Smooth muscle cell (in vitro differentiated cells): ENCODE data around the gene SPPL3. TPM values are rescaled to one million over a fixed set of nuclear protein-coding genes. Genes with fewer than 3 reads are reported as not detected.

ENCODE experiments used
- DNase-seq: peaks from one replicate; lab custom pipeline; 2025; ENCODE audit not compliant: unreplicated experiment; lab: John Stamatoyannopoulos, UW
- H2AFZ ChIP-seq: fragments of 200-600 bp; sonication (generic); 2 replicates; pipeline ENCODE4 v1.6.0; 2016; ENCODE audit warnings: antibody characterized with exemption, low read depth, mild to moderate bottlenecking
- H3F3A ChIP-seq: fragments of 200-600 bp; sonication (generic); 2 replicates; pipeline ENCODE4 v1.6.0; 2017; ENCODE audit warnings: antibody characterized with exemption, low read depth
- H3K27ac ChIP-seq: fragments of 200-600 bp; sonication (generic); 2 replicates; pipeline ENCODE4 v1.5.1; 2016; ENCODE audit warnings: low read depth, mild to moderate bottlenecking
- H3K27me3 ChIP-seq: fragments of 200-600 bp; sonication (generic); 2 replicates; pipeline ENCODE4 v1.6.1; 2016; ENCODE audit warnings: low read depth, mild to moderate bottlenecking
- H3K36me3 ChIP-seq: fragments of 200-600 bp; sonication (generic); 2 replicates; pipeline ENCODE4 v1.5.1; 2016; ENCODE audit warnings: low read depth
- H3K4me1 ChIP-seq: fragments of 200-600 bp; sonication (generic); 2 replicates; pipeline ENCODE4 v1.5.1; 2016; ENCODE audit warnings: low read depth
- H3K4me2 ChIP-seq: fragments of 200-600 bp; sonication (generic); 2 replicates; pipeline ENCODE4 v1.6.0; 2016; ENCODE audit warnings: mild to moderate bottlenecking
- H3K4me3 ChIP-seq: fragments of 200-600 bp; sonication (generic); 2 replicates; pipeline ENCODE4 v1.5.1; 2016; ENCODE audit warnings: mild to moderate bottlenecking
- H3K79me2 ChIP-seq: fragments of 200-600 bp; sonication (generic); 2 replicates; pipeline ENCODE4 v1.6.0; 2016; ENCODE audit warnings: low read depth, mild to moderate bottlenecking
- H3K9ac ChIP-seq: fragments of 200-600 bp; sonication (generic); 2 replicates; pipeline ENCODE4 v1.6.0; 2016; ENCODE audit warnings: low read depth
- H3K9me3 ChIP-seq: fragments of 200-600 bp; sonication (generic); replicated peaks from 2 replicates; pipeline ENCODE4 v1.5.1; 2016; ENCODE audit warnings: low read depth
- H4K20me1 ChIP-seq: fragments of 200-600 bp; sonication (generic); 2 replicates; pipeline ENCODE4 v1.6.0; 2016; ENCODE audit warnings: low read depth
- WGBS: methylation state at CpG from one replicate; pipeline ENCODE4 v1.1.7; 2016; ENCODE audit warnings: low lambda C conversion rate; 5-methylcytosine and 5-hydroxymethylcytosine counted together
- polyA plus RNA-seq: library from polyadenylated mRNA; unstranded; fragments of >200 nt; fragmentation: Nextera tagmentation; extraction: Ambion mirVana; gene quantifications from 2 replicates; pipeline ENCODE4 v1.2.1, GENCODE V29; 2016
- total RNA-seq: library from RNA; depleted of rRNA; stranded (reverse); fragments of >200 nt; gene quantifications from 2 replicates; pipeline ENCODE4 v1.2.3, GENCODE V29; 2014
- TF ChIP-seq, protein P1 (sequence below): fragments of 200-600 bp; sonication (generic); IDR thresholded peaks from 2 replicates; pipeline ENCODE4 v1.5.1; 2017; ENCODE audit warnings: borderline replicate concordance, mild to moderate bottlenecking, antibody characterized with exemption; ENCODE audit not compliant: insufficient read depth, poor library complexity, severe bottlenecking

Gene SPPL3
- total and polyA plus RNA-seq, 2 experiments from 2014 or later, result 22.5 to 27.0 TPM

- TF ChIP-seq, protein P1, sequence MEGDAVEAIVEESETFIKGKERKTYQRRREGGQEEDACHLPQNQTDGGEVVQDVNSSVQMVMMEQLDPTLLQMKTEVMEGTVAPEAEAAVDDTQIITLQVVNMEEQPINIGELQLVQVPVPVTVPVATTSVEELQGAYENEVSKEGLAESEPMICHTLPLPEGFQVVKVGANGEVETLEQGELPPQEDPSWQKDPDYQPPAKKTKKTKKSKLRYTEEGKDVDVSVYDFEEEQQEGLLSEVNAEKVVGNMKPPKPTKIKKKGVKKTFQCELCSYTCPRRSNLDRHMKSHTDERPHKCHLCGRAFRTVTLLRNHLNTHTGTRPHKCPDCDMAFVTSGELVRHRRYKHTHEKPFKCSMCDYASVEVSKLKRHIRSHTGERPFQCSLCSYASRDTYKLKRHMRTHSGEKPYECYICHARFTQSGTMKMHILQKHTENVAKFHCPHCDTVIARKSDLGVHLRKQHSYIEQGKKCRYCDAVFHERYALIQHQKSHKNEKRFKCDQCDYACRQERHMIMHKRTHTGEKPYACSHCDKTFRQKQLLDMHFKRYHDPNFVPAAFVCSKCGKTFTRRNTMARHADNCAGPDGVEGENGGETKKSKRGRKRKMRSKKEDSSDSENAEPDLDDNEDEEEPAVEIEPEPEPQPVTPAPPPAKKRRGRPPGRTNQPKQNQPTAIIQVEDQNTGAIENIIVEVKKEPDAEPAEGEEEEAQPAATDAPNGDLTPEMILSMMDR, result no peak
- Histone ChIP-seq H2AFZ (no peak overlapping the region), H3F3A (no peaks in the 10 kb centered on the region), H3K27me3 (no peaks in the 10 kb centered on the region), H3K4me3 (no peak overlapping the region), H3K36me3 (peaks cover 6% of the 10 kb centered on the region), H3K79me2 (peaks cover 8% of the 10 kb centered on the region), H3K27ac (no peak overlapping the region), H3K9me3 (no peaks in the 10 kb centered on the region), H3K4me1 (no peaks in the 10 kb centered on the region), H4K20me1 (peaks cover 37% of the 10 kb centered on the region), H3K9ac (no peak overlapping the region), H3K4me2 (no peak overlapping the region)
- no peak for DNase-seq
- WGBS, result 82% methylated on average over 2 of the region's 2 CpGs
These were observed 185.1 kb downstream of the SPPL3 start for GRCh38 chr12:120719072-120719471.

DNA sequence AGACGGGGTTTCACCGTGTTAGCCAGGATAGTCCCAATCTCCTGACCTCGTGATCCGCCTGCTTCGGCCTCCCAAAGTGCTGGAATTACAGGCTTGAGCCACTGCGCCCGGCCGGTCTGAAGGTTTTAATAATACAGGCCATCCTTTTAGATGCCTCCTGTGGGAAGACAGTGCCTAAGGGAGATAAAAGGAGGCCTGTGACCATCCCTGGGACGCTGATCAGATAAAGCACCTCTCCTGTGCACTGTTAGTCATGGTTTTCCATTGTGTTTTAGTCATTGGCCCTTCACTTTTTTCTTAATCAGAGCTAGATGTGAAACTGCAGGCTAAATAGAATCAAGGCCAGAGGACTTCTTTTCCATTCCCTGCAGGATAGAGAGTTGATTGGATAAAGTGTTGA is 186.1 kb downstream of the SPPL3 start:
- 94% methylated on average over 9 of the region's 9 CpGs for WGBS

DNA sequence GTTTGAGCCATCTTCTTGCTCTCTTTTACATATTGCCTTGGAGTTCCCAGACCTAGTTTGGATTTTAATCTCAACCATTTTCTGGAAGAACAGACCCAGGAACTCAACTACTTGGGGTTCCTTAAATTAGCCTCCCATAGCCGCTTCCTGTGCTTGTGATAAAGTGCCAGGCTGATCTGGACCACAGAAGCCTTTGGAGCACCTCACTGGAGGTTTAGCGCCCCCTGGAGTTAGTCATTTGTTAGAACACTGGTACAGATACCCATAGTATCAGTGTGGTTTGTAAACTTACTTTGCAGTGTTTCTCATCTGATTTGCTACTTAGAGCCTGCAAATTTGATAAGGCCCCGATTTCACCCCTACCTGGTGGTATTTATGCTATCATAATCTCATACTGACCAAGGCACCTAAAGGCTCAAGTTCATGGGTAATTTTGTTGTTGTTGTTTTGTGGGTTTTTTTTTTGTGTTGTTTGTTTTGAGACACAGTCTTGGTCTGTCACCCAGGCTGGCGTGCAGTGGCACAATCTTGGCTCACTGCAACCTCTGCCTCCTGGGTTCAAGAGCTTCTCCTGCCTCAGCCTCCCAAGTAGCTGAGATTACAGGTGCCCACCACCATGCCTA is 190.2 kb downstream of the SPPL3 start:
- Histone ChIP-seq H3K4me1 (peaks cover 16% of the 10 kb centered on the region), H3K9ac (no peak overlapping the region), H4K20me1 (peaks cover 36% of the 10 kb centered on the region), H3F3A (peaks cover 14% of the 10 kb centered on the region), H3K79me2 (peaks cover 32% of the 10 kb centered on the region), H3K27ac (no peak overlapping the region), H3K36me3 (peaks cover 4% of the 10 kb centered on the region), H2AFZ (no peak overlapping the region), H3K27me3 (no peaks in the 10 kb centered on the region), H3K4me3 (no peak overlapping the region), H3K4me2 (no peak overlapping the region), H3K9me3 (no peaks in the 10 kb centered on the region)
- DNase-seq, result peak; percentile 4
- TF ChIP-seq, protein P1, result peak; percentile 82
- WGBS, result 37% methylated on average over 4 of the region's 4 CpGs

More for the DNA sequence above, 186.1 kb downstream of the SPPL3 start:
- Histone ChIP-seq H3K36me3 (peaks cover 4% of the 10 kb centered on the region), H4K20me1 (peaks cover 38% of the 10 kb centered on the region), H3K4me1 (no peaks in the 10 kb centered on the region), H3K9ac (no peak overlapping the region), H3F3A (no peaks in the 10 kb centered on the region), H3K27me3 (no peaks in the 10 kb centered on the region), H3K4me3 (no peak overlapping the region), H3K9me3 (no peaks in the 10 kb centered on the region), H2AFZ (no peak overlapping the region), H3K4me2 (no peak overlapping the region), H3K27ac (no peak overlapping the region), H3K79me2 (peaks cover 8% of the 10 kb centered on the region)
- TF ChIP-seq, protein P1, result no peak
- no peak for DNase-seq

- H3K4me2 ChIP-seq, result no peak overlapping the region
- H3K79me2 ChIP-seq, result peaks cover 32% of the 10 kb centered on the region
- no peak overlapping the region for H2AFZ ChIP-seq
- H3K4me3 ChIP-seq, result no peak overlapping the region
- H3F3A ChIP-seq, result peaks cover 14% of the 10 kb centered on the region
- H3K9me3 ChIP-seq, result no peaks in the 10 kb centered on the region
- peaks cover 16% of the 10 kb centered on the region for H3K4me1 ChIP-seq
- H3K9ac ChIP-seq, result no peak overlapping the region
- no peak for DNase-seq
- H3K36me3 ChIP-seq, result no peaks in the 10 kb centered on the region
- no peak overlapping the region for H3K27ac ChIP-seq
- 75% methylated on average over 6 of the region's 6 CpGs for WGBS
- H4K20me1 ChIP-seq, result peaks cover 36% of the 10 kb centered on the region
- TF ChIP-seq, protein P1, result no peak
- H3K27me3 ChIP-seq, result no peaks in the 10 kb centered on the region
These were observed 191.5 kb downstream of the SPPL3 start for GRCh38 chr12:120712610-120713009.
